ENCODE data around the gene NRG4. TPM values are rescaled to one million over a fixed set of nuclear protein-coding genes. Genes with fewer than 3 reads are reported as not detected.

NRG4 gene
- total and polyA plus RNA-seq, 2 experiments from 2014 or later, result 0.21 to 0.47 TPM

DNA sequence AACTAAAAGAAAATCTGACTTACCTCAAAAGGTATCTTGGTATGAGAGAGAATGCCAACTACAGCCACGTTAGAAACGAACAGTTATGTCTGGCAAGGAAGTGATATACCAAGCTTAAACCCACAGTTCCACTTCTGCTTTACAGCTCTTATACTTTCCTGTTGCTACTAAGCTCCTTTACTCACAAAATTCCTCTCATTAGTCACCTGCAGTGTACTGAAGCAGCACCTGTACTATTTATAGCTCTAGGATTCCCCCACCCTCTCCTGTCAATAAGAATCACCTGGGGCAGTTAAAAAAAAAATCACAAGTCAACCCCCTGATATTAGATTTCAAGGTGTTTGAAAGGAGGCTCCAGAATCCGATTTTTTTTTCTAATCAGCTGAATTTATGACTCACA is 44.7 kb upstream of the NRG4 start:
- Histone ChIP-seq H3K79me2 (replicated peaks; ENCODE audit: insufficient read depth) (no peaks in the 10 kb centered on the region), H3K36me3 (ENCODE audit: insufficient read depth) (no peaks in the 10 kb centered on the region), H3K4me3 (no peak overlapping the region), H3K4me1 (ENCODE audit: insufficient read depth) (peaks cover 23% of the 10 kb centered on the region), H3K9me2 (ENCODE audit: insufficient read depth) (no peaks in the 10 kb centered on the region), H4K20me1 (replicated peaks; ENCODE audit: insufficient read depth) (no peaks in the 10 kb centered on the region), H3K4me2 (peak overlapping the region; percentile 25), H3F3A (replicated peaks; ENCODE audit: low read depth) (0 out of 2 replicates have a peak, but pooled peaks cover 2% of the 10 kb centered on the region), H3K27ac (ENCODE audit: low read depth) (no peak overlapping the region), H3K27me3 (ENCODE audit: insufficient read depth) (peaks cover 25% of the 10 kb centered on the region), H2AFZ (no peak overlapping the region)
- TF ChIP-seq, protein P1, sequence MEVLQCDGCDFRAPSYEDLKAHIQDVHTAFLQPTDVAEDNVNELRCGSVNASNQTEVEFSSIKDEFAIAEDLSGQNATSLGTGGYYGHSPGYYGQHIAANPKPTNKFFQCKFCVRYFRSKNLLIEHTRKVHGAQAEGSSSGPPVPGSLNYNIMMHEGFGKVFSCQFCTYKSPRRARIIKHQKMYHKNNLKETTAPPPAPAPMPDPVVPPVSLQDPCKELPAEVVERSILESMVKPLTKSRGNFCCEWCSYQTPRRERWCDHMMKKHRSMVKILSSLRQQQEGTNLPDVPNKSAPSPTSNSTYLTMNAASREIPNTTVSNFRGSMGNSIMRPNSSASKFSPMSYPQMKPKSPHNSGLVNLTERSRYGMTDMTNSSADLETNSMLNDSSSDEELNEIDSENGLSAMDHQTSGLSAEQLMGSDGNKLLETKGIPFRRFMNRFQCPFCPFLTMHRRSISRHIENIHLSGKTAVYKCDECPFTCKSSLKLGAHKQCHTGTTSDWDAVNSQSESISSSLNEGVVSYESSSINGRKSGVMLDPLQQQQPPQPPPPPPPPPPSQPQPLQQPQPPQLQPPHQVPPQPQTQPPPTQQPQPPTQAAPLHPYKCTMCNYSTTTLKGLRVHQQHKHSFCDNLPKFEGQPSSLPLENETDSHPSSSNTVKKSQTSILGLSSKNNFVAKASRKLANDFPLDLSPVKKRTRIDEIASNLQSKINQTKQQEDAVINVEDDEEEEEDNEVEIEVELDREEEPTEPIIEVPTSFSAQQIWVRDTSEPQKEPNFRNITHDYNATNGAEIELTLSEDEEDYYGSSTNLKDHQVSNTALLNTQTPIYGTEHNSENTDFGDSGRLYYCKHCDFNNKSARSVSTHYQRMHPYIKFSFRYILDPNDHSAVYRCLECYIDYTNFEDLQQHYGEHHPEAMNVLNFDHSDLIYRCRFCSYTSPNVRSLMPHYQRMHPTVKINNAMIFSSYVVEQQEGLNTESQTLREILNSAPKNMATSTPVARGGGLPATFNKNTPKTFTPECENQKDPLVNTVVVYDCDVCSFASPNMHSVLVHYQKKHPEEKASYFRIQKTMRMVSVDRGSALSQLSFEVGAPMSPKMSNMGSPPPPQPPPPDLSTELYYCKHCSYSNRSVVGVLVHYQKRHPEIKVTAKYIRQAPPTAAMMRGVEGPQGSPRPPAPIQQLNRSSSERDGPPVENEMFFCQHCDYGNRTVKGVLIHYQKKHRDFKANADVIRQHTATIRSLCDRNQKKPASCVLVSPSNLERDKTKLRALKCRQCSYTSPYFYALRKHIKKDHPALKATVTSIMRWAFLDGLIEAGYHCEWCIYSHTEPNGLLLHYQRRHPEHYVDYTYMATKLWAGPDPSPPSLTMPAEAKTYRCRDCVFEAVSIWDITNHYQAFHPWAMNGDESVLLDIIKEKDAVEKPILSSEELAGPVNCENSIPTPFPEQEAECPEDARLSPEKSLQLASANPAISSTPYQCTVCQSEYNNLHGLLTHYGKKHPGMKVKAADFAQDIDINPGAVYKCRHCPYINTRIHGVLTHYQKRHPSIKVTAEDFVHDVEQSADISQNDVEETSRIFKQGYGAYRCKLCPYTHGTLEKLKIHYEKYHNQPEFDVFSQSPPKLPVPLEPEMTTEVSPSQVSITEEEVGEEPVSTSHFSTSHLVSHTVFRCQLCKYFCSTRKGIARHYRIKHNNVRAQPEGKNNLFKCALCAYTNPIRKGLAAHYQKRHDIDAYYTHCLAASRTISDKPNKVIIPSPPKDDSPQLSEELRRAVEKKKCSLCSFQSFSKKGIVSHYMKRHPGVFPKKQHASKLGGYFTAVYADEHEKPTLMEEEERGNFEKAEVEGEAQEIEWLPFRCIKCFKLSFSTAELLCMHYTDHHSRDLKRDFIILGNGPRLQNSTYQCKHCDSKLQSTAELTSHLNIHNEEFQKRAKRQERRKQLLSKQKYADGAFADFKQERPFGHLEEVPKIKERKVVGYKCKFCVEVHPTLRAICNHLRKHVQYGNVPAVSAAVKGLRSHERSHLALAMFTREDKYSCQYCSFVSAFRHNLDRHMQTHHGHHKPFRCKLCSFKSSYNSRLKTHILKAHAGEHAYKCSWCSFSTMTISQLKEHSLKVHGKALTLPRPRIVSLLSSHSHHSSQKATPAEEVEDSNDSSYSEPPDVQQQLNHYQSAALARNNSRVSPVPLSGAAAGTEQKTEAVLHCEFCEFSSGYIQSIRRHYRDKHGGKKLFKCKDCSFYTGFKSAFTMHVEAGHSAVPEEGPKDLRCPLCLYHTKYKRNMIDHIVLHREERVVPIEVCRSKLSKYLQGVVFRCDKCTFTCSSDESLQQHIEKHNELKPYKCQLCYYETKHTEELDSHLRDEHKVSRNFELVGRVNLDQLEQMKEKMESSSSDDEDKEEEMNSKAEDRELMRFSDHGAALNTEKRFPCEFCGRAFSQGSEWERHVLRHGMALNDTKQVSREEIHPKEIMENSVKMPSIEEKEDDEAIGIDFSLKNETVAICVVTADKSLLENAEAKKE (CRISPR knock-in tag; IDR thresholded peaks at IDR 0.05), result no peak
- TF ChIP-seq EZH2 (IDR thresholded peaks at IDR 0.05; ENCODE audit: low read depth, unreplicated experiment), result no peak
- no peak for TF ChIP-seq CREB1 (CRISPR knock-in tag; IDR thresholded peaks at IDR 0.05; ENCODE audit: low read depth)
- no peak for TF ChIP-seq EZH2phosphoT487 (IDR thresholded peaks at IDR 0.05; ENCODE audit: unreplicated experiment)
- no peak for TF ChIP-seq STAT1 (IDR thresholded peaks at IDR 0.05; ENCODE audit: unreplicated experiment)
- TF ChIP-seq, protein P2, sequence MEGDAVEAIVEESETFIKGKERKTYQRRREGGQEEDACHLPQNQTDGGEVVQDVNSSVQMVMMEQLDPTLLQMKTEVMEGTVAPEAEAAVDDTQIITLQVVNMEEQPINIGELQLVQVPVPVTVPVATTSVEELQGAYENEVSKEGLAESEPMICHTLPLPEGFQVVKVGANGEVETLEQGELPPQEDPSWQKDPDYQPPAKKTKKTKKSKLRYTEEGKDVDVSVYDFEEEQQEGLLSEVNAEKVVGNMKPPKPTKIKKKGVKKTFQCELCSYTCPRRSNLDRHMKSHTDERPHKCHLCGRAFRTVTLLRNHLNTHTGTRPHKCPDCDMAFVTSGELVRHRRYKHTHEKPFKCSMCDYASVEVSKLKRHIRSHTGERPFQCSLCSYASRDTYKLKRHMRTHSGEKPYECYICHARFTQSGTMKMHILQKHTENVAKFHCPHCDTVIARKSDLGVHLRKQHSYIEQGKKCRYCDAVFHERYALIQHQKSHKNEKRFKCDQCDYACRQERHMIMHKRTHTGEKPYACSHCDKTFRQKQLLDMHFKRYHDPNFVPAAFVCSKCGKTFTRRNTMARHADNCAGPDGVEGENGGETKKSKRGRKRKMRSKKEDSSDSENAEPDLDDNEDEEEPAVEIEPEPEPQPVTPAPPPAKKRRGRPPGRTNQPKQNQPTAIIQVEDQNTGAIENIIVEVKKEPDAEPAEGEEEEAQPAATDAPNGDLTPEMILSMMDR (conservative IDR thresholded peaks at IDR 0.05; ENCODE audit: low read depth in 2 of 2), result no peak
- TF ChIP-seq JUNB (IDR thresholded peaks at IDR 0.05; ENCODE audit: unreplicated experiment), result no peak
- no peak for TF ChIP-seq ZNF331 (CRISPR knock-in tag; IDR thresholded peaks at IDR 0.05; ENCODE audit: low read depth)
- no peak for TF ChIP-seq ZNF114 (CRISPR knock-in tag; IDR thresholded peaks at IDR 0.05)
- TF ChIP-seq, protein P3, sequence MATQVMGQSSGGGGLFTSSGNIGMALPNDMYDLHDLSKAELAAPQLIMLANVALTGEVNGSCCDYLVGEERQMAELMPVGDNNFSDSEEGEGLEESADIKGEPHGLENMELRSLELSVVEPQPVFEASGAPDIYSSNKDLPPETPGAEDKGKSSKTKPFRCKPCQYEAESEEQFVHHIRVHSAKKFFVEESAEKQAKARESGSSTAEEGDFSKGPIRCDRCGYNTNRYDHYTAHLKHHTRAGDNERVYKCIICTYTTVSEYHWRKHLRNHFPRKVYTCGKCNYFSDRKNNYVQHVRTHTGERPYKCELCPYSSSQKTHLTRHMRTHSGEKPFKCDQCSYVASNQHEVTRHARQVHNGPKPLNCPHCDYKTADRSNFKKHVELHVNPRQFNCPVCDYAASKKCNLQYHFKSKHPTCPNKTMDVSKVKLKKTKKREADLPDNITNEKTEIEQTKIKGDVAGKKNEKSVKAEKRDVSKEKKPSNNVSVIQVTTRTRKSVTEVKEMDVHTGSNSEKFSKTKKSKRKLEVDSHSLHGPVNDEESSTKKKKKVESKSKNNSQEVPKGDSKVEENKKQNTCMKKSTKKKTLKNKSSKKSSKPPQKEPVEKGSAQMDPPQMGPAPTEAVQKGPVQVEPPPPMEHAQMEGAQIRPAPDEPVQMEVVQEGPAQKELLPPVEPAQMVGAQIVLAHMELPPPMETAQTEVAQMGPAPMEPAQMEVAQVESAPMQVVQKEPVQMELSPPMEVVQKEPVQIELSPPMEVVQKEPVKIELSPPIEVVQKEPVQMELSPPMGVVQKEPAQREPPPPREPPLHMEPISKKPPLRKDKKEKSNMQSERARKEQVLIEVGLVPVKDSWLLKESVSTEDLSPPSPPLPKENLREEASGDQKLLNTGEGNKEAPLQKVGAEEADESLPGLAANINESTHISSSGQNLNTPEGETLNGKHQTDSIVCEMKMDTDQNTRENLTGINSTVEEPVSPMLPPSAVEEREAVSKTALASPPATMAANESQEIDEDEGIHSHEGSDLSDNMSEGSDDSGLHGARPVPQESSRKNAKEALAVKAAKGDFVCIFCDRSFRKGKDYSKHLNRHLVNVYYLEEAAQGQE (IDR thresholded peaks at IDR 0.05; ENCODE audit: unreplicated experiment), result no peak
- TF ChIP-seq NANOG (IDR thresholded peaks at IDR 0.05; ENCODE audit: borderline replicate concordance), result no peak
- TF ChIP-seq, protein P4, sequence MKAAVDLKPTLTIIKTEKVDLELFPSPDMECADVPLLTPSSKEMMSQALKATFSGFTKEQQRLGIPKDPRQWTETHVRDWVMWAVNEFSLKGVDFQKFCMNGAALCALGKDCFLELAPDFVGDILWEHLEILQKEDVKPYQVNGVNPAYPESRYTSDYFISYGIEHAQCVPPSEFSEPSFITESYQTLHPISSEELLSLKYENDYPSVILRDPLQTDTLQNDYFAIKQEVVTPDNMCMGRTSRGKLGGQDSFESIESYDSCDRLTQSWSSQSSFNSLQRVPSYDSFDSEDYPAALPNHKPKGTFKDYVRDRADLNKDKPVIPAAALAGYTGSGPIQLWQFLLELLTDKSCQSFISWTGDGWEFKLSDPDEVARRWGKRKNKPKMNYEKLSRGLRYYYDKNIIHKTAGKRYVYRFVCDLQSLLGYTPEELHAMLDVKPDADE (IDR thresholded peaks at IDR 0.05), result no peak
- TF ChIP-seq POLR2AphosphoS5 (IDR thresholded peaks at IDR 0.05; ENCODE audit: low read depth), result no peak
- ATAC-seq (no peak), DNase-seq (ENCODE audit: low spot score) (no peak)
- Mint-ChIP-seq H3K9me3 (no peaks in the 10 kb centered on the region), H3K4me1 (peaks cover 28% of the 10 kb centered on the region), H3K27ac (no peak overlapping the region; the same call in 1 of the 2 replicates), H3K27me3 (ENCODE audit: insufficient read depth, low read depth, poor library complexity) (peaks cover 18% of the 10 kb centered on the region), H3K4me3 (peak overlapping the region; percentile 33; the same call in 2 of the 3 replicates), H3K36me3 (ENCODE audit: low read depth) (no peaks in the 10 kb centered on the region)

Measured in GM23338 (cell line).